RKO (cell line): Measurements from ENCODE around the gene PREP.
"Not testable (repeated sequence)": the region's sequence is repeated elsewhere in the genome, so short reads cannot be mapped to it uniquely, and the experiment has no call there.

Experiments used
- DNase-seq: peaks from one replicate; pipeline ENCODE4 v3.0.0-alpha.2; 2016; ENCODE audit warnings: low spot score

PREP gene

DNA sequence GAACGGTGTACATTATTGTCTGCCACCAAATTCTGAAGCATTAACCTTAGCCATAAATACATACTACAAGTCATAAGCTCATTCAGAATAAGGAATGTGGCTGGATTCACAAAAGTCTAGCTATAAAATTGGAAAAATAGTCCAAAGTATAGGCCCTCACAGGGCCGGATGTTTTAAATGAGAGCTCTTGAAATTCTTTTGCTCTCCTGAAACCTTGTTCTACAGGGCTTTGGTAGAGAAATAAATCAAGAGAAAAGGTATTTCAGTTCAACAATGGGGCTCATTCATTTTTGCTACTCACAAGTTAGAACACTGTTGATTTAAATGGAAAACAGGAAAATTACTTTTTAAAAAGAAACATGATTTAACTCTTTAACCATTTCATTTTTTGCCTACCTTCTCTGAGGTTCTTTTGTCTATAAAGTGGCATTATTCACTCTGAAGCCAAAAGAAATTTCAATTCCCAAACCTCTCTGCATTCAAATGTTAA lies 58.0 kb downstream of the PREP start:
- DNase-seq: no peak

DNA sequence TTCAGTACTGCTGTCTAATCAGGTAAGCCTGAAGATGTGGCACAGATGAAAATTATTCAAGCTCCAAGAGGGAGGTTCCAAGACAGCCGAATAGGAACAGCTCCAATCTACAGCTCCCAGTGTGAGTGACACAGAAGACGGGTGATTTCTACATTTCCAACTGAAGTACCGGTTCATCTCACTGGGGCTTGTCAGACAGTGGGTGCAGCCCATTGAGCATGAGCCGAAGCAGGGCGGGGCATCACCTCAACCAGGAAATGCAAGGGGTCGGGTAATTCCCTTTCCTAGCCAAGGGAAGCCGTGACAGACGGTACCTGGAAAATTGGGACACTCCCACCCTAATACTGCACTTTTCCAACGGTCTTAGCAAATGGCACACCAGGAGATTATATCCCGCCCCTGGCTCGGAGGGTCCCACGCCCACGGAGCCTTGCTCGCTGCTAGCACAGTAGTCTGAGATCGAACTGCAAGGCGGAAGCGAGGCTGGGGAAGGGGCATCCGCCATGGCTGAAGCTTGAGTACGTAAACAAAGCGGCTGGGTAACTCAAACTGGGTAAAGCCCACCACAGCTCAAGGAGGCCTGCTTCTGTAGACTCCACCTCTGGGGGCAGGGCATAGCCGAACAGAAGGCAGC lies 64.4 kb downstream of the PREP start:
- not testable (repeated sequence) for DNase-seq

DNA sequence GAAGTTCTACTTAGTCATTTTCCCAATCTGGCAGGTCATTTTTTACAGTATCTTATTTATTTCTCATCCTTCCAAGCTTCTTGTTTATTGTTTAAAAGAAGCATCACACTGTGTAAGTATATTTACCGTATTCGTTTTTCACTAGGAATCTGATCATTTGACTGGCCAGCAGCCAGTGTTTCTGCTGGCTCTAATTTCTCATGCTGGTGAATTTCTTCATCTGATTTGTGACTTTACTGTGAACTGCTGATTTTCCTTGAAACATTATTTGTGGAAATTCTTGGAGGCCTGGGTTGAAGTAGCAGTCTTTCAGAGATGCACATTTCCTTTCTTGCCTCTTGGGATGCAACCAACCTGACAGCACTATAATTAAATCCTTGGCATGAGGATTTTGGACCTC lies 65.9 kb downstream of the PREP start:
- DNase-seq: no peak

DNA sequence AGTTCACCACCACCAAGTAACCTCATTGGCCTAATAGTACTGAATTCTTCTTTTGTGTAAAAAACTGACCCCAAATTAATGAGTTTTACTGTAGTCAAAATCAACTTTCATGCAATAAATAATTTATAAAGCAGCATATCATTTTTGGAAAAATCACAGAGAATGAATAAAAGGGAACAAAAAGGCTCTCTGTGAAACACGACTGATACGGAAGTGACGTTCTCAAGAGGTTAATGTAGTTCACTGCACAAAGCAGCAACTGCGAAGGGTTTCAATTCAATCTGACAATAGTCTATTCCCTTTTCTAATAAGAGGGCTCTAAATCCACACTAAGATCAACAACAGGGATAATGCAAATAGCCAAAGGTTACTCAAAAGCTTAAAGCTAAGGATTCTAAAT lies 70.3 kb downstream of the PREP start:
- no peak for DNase-seq

DNA sequence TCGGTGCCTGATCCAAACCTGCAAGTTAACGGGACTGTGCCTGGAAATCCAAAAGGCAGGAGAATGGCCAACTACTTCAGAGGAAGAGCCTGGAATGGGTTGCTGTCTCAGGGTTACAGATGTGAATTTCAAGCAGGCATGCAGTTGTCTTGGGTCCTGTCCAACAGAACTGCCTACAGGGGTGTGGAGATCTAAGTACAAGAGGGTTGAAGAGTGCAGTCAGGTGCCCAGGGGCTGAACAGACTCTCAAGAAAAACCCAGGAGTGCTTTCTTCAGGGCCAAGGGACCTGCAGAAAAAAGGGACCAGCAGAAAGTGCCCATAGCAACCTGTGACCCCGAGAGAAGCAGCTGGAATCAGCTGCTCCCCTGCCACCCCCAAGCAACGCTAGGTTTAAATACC lies 71.0 kb downstream of the PREP start:
- DNase-seq: no peak

DNA sequence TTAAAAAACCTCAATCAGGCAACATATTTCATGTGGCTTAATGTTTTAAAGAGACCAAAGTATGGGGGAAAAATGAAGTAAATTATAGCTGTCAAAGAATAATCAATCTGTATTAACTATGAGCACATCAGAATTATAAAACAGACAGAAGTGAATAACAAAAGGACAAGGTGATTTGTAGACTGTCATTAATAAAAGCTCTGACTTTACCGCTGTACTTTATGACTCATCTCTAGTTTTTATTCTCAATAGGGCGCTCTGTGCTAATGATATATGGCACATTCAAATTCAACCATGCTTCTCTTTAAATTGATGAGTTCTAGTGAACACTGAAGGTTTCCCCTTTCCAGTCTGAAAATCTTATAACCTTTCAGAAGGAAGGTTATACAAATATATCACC lies 72.0 kb downstream of the PREP start:
- no peak for DNase-seq

DNA sequence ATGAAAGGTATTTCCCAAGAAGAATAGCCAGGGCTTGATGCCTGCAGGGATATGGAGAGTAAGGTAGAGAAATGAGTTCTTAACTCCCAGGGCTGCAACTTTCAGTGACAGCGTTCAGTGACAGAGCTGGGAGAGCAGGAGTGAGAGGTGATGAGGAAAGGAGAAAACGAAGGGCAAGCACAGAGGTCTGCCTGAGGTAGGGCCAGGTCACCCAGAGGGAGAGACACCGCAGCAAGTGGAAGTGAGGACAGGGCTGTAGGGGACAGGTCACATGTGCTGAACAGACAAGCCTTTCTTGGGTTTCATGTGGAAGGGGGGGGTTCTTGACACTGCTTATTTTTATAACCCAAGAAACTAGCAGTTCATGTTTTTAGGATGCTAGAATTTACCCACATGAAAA lies 72.5 kb downstream of the PREP start:
- DNase-seq: no peak

DNA sequence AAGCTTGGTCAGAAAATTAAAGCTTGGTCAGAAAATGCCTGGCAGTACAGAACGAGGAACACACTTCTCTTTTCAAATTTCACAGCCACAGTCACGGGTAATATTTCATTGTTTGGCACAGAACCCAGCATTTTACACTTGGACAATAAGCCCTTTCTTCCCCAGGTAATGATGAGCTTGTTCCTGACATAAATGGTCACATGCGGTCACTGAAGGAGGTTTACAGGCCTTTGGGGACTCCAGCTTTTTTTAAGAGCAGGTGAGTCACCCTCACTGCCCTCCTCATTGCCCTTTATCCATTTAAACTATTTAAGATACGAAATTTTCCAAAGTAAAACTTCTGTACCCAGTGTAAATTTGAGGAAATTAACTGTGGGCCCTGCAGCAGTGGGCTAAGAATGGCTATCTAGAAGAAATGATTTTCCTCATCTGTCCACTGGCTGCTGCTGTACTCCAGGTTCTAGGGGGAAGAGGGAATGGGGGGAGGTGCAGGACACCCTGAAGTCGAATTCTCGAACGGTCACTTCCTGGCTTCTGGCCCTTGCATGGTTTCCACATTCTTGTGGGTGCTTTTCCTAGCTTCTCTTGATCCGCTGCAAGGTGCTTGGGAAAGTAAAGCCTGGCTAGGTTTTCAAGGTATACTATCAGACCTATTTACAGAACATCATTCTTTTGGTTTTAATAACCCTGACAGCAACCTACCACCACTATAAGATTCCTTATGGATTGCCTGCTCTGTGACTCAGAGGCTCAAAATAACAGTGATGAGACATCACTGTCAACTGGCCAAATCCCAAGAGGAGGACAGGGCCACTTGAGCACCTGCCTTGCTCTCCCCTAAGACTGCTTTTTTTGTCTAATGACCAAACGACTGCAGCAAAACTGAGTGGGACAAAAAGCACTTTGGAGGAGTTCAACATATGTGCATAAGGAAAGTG lies 75.8 kb downstream of the PREP start:
- DNase-seq: peak; percentile 64

DNA sequence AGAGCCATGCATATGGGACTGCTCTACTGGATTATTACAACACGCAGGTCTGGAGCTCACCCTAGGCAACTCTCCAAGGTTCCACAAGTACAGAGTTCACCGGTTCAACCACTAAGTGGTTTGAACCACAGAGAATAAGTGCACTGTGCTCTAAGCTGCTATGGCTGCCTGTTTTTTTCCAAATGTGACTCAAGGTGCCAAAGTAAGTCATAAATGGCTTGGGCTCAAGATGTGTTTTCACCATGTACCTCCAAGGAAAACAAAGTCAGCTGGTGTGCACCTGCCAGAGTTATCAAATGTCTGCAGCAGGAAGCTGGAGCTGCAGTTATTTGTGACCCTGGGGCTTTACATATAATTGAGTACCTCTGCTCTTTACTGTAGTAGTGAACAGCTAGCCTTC lies 76.7 kb downstream of the PREP start:
- no peak for DNase-seq

DNA sequence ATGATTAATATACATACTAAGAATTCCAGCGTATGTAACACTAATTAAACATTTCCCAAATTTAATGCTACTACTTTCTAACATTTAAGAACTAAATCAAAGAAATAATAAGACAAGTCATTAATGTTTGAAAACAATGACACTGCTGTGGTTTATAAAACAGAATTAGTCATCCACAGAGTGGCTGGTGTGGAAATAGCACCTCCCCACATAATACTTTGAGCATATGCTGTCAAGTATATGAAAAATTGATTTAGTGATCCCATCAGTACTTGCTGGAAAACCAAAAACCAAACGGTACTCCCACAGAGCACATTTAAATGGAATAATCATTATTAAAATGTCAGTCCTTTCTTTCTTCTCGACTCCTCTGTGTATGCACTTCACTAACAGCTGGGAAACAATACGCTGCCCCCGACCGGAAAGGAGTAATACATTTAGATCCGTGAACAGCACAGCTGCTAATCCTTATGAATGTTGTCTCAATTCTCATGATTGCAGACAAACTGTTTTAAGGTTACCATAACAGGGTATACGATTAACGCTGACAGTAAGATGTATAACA lies 78.4 kb downstream of the PREP start:
- no peak for DNase-seq

DNA sequence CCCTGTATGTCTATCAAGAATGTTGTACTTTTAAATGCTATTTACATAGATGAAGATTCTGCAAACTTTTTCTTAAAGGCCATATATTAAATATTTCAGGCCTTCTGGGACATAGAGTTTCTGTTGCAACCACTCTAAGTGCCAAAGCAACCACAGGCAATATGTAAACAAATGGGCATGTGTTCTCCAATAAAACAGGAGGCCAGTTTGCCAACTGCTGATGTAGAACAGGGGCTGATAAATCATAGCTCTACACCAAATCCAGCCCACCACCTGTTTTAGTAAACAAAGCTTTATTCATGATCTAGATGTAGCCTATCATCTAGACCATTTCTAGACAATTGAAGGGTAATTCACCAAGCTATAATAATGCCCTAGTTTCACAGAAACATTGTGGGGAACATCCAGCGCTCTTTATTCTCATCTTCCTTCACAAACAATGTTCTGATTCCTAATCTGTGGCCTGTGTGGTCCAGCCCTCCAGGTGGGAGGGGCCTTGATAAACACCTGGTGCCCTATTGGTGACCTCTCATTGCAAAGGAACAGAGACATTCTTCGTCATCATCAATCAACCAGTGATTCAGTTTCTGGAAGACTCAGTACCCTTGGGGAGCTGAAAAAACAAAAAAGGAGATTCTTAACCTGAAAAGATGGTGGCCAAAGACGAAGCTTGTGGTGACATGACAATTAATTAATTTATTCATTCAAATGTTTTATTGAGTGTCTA lies 80.2 kb downstream of the PREP start:
- no peak for DNase-seq

DNA sequence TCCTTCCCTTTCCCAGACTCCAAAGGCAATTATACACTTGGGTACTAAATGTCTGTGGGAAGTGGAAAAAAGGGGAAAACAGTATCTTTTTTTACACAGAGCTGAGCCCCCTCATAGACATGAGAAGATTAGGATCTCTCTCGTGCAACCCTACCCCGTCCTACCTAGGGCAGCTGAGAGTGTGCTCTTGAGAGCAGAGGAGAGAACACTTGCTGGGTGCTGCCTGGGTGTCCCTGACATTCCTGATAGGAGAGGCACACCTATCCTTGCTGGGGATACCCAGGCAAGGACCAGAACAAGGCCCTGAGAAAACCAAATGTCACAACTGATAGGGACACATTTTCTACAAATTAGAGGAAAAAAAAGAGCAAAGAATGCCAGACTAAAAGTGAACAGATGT lies 81.2 kb downstream of the PREP start:
- DNase-seq: no peak

DNA sequence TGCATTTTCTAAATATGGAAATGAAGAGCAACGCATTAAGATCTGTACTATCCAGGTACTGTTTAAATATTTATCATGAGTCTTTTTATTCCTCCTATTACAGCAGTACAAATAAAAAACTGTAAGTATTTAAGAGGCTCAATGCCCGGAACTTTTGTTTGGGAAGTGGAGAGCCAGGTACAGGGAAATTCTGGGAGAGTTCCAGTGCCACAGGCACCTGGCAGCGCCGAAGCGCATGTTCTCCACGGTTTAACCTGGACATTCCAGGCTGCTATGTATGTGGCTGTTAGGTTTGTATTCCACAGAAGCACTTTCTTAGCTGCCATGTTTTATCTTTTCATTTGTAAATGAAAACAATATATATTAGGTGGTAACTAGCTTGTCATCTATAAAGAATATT lies 81.7 kb downstream of the PREP start:
- DNase-seq: no peak

DNA sequence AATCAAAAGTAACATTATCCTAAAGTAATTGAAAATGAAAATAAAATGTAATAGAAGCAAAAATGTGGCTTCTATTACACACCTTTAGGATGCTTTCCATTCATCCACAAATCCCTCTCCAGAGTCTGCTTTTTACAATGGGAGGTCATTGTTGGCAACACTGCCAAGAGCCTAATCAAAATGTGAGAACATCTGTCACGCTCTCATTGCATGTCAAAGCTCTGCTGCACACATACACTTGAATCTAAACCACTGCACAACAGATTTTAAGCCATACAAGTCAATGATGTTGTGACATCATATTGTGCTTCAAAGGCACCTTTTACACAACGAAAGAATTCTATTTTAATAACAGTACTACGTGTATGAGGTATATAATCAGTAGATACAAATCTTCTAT lies 82.1 kb downstream of the PREP start:
- no peak for DNase-seq

DNA sequence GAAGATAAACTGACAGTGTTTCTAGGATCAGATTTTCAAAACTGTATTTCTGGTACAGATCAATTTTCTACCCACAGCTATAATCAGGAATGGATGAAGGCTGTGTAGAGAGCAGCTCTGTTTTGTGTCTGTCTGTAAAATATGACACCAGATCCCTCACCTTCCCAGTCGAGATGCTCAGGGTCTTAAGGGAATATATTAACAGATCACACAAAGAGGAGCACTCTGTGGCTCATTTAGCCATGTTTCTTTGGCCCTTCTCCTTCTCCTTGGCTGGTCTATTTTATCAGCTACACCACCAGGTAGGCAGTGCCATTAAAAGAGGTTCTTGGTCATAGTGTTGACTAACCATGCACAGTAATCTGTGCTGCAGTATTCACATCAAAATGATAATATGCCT lies 82.6 kb downstream of the PREP start:
- DNase-seq: no peak

DNA sequence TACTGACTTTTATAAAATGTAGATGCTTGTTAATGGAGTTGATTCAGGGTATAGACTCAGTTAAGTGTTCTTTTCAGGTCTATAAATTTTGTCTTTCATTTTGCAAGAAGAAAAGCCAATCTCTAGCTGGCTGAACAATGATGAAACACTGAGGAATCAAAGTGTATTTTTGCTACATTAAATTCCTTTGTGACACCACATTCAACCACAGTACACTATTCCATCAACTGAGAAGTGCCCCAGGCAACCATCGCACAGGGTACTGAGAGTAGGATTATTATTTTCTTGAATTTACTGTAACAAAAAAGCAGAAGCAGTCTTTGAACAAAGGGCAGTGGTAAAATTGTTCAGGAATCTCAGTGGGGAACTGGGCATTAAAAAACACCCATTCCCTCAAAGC lies 83.6 kb downstream of the PREP start:
- DNase-seq: no peak

DNA sequence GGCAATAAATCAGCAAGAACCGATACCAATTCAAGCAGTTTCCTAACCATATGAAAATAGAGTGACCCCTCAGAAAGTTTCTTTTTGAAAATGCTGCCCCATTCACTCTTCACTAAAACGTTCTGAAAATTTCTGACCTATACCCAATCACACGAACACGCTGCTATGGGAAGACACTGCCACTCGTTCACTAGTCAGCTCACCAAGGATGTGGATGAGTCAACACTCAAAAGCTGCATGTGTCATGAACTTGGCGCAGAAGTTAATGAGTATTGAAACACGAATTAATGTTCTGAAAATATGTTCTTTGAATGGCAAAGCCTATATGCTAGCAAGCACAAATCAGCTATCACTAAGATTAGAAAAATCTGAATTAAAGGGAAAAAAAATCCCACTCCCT lies 84.2 kb downstream of the PREP start:
- DNase-seq: peak; percentile 86

DNA sequence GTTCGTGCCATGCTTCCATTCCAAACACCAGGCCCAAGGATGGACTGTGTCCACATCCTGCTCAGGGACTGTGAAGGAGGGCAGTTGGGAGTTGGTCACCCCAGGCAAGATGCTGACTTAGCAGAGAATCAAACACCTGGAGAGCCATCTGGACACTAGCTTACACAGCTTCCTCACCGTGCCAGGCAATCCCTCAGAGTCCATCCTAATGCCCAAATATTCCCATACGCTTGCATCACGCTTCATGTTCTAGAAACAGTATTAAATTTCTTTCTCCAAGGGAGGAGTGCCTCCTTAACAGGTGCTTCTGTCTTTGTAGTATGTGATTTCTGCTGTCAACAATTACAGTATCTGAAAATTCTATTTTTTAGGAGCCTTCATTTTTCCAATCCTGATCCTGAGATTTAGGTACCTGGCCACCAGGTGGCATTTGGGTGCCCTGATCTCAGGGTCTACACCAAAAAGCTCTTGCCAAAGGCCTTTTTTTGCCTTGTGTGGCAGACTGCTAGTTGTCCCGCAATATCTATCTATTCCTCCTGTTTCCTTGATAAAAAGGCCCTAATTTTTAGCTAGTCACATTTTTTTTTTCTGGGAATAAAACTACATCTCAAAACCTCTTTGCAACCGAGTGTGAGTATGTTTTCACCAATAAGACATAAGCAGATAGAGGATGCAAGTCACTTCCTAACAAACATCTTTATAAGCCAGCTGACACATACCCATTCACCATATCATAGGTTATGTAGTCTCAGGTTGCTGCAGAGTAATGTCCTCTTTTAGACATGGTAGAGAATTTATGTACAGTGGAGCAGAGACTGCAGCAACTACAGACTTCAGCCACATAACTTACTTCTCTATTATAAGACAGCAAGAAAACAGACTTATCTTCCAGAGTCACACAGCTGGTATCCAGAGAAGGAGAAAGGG lies 85.0 kb downstream of the PREP start:
- no peak for DNase-seq

DNA sequence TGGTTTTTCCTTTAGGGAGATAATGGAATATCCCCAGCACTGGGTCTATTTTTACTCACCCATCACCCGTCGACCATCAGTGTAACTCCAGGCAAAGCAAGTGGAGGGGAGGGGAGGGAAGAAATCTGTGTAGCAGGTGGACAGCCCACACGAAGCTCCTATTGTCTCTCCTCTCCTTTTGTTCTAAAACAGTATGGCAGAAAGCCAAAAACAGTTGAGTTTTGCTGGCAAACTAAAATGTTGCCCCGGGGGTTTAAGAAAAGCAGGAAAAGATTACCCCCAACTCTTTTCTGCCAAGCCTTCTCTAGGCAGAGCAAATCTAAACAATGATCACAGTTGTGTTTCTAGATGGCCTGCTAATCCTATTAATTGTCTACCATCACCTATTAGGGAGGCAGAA lies 89.7 kb downstream of the PREP start:
- no peak for DNase-seq

DNA sequence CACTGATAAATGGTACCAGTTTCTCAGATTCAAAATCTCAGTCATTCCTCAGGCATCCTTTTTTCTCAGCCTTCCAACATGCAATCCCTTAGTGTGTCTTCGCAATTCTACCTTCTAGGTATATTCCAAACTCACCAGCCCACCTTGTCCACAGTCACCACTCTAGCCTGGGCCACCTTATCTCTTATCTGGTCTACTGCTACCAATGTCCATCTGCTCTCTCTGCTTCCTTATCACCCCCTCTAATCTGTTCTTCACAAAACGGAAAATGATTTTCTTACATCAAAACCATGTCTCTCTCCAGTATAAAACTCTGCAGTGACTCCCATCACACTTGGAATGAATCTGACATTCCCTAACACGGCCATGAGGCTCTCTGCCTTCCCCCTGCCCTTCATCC lies 91.9 kb downstream of the PREP start:
- no peak for DNase-seq

DNA sequence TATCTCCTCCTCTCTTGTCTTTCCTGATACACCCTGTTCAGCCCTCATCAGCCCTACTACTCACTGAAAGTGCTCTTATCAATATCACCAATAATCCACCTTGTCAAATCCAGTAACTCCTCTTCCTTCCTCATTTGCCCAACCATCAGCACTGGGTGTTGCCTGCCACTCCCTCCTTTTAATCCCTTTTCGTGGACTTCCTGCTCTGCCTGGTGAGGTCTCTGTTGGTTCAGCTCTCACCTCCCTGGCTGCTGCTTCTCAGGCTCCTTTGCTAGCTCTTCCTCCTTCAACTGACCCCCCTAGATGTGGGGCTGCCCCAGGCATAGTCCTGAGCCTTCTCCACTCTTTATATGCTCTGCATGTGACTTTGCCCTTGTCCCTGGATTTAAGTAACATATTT lies 92.5 kb downstream of the PREP start:
- no peak for DNase-seq
